ENCODE data around the gene CFAP61. TPM values are rescaled to one million over a fixed set of nuclear protein-coding genes. Genes with fewer than 3 reads are reported as not detected.

CFAP61 gene
- total RNA-seq, 1 donor from 2014 or later = 8.6 TPM

- Histone ChIP-seq H3K4me3 (no peak overlapping the region), H3K4me1 (peaks cover 22% of the 10 kb centered on the region), H3K27ac (no peak overlapping the region), H3K36me3 (no peaks in the 10 kb centered on the region), H3K27me3 (ENCODE audit: low read depth) (peaks cover 65% of the 10 kb centered on the region), H3K9me3 (no peaks in the 10 kb centered on the region)
- DNase-seq (no peak), ATAC-seq (no peak)
- no peak for TF ChIP-seq CTCF (IDR thresholded peaks at IDR 0.05)
- intact Hi-C loops (cut with DNase I) = no loop called here
Measured at GRCh38 chr20:20362774-20363433, 310.6 kb downstream of the CFAP61 start.

- peaks cover 22% of the 10 kb centered on the region for H3K4me1 ChIP-seq
- no peak for ATAC-seq
- intact Hi-C loops (cut with DNase I) = no loop called here
Measured at GRCh38 chr20:20363434-20363798, 311.1 kb downstream of the CFAP61 start.

GRCh38 chr20:20363799-20364592 lies 311.7 kb downstream of the CFAP61 start:
- intact Hi-C loops (cut with DNase I) = no loop called here
- H3K4me3 ChIP-seq = no peak overlapping the region

More at GRCh38 chr20:20363434-20363798, 311.1 kb downstream of the CFAP61 start:
- no peak for DNase-seq
- no peak for TF ChIP-seq CTCF (IDR thresholded peaks at IDR 0.05)
- no peaks in the 10 kb centered on the region for H3K9me3 ChIP-seq
- peaks cover 65% of the 10 kb centered on the region for H3K27me3 ChIP-seq (ENCODE audit: low read depth)
- no peaks in the 10 kb centered on the region for H3K36me3 ChIP-seq
- no peak overlapping the region for H3K27ac ChIP-seq
- no peak overlapping the region for H3K4me3 ChIP-seq

GRCh38 chr20:20364593-20365479 lies 312.5 kb downstream of the CFAP61 start:
- H3K9me3 ChIP-seq = no peaks in the 10 kb centered on the region
- H3K27me3 ChIP-seq (ENCODE audit: low read depth) = peaks cover 76% of the 10 kb centered on the region
- H3K4me1 ChIP-seq = peaks cover 26% of the 10 kb centered on the region
- intact Hi-C loops (cut with DNase I) = no loop called here
- ATAC-seq (no peak), DNase-seq (no peak)
- no peak overlapping the region for H3K27ac ChIP-seq
- no peak overlapping the region for H3K4me3 ChIP-seq
- no peak for TF ChIP-seq CTCF (IDR thresholded peaks at IDR 0.05)
- H3K36me3 ChIP-seq = no peaks in the 10 kb centered on the region

More at GRCh38 chr20:20363799-20364592, 311.7 kb downstream of the CFAP61 start:
- no peak overlapping the region for H3K27ac ChIP-seq
- H3K9me3 ChIP-seq = no peaks in the 10 kb centered on the region
- TF ChIP-seq CTCF (IDR thresholded peaks at IDR 0.05) = no peak
- peaks cover 22% of the 10 kb centered on the region for H3K4me1 ChIP-seq
- DNase-seq = no peak
- H3K36me3 ChIP-seq = no peaks in the 10 kb centered on the region
- peaks cover 68% of the 10 kb centered on the region for H3K27me3 ChIP-seq (ENCODE audit: low read depth)
- no peak for ATAC-seq

- no peak for ATAC-seq
- Histone ChIP-seq H3K27me3 (ENCODE audit: low read depth) (peaks cover 83% of the 10 kb centered on the region), H3K36me3 (no peaks in the 10 kb centered on the region), H3K4me1 (peaks cover 26% of the 10 kb centered on the region), H3K27ac (no peak overlapping the region), H3K9me3 (no peaks in the 10 kb centered on the region), H3K4me3 (no peak overlapping the region)
- TF ChIP-seq CTCF (IDR thresholded peaks at IDR 0.05) = no peak
- no peak for DNase-seq
- intact Hi-C loops (cut with DNase I) = no loop called here
Measured at GRCh38 chr20:20365480-20366161, 313.3 kb downstream of the CFAP61 start.

All from lower lobe of right lung (tissue), 2 donors.